WERI-Rb-1 (cell line): ENCODE results near the gene HHATL.
A peak's percentile ranks its signal among the peaks of the same experiment; 100 is the strongest.
"Not testable (repeated sequence)": the region's sequence is repeated elsewhere in the genome, so short reads cannot be mapped to it uniquely, and the experiment has no call there.

ENCODE experiments used
- DNase-seq: peaks from one replicate; pipeline ENCODE4 v3.0.0-alpha.2; 2020
- H3K27ac ChIP-seq: fragments of 250-450 bp; sonication (Bioruptor Pico); 2 replicates; pipeline ENCODE4 v1.5.1; 2020; ENCODE audit warnings: mild to moderate bottlenecking, moderate library complexity
- H3K27me3 ChIP-seq: fragments of 250-450 bp; sonication (Bioruptor Pico); 2 replicates; pipeline ENCODE4 v1.5.1; 2021; ENCODE audit warnings: mild to moderate bottlenecking, low read depth, moderate library complexity; ENCODE audit not compliant: insufficient read depth, severe bottlenecking
- H3K36me3 ChIP-seq: fragments of 250-450 bp; sonication (Bioruptor Pico); 2 replicates; pipeline ENCODE4 v1.5.1; 2020; ENCODE audit warnings: mild to moderate bottlenecking, moderate library complexity
- H3K4me3 ChIP-seq: 2 replicates; pipeline ENCODE4 v1.5.1; 2011; ENCODE audit warnings: low read depth, mild to moderate bottlenecking, control low read depth, low read length
- H3K9me3 ChIP-seq: fragments of 250-450 bp; sonication (Bioruptor Pico); 2 replicates; pipeline ENCODE4 v1.5.1; 2021; ENCODE audit warnings: mild to moderate bottlenecking, moderate library complexity; ENCODE audit not compliant: severe bottlenecking
- CTCF ChIP-seq: IDR thresholded peaks from 2 replicates; pipeline ENCODE4 v1.5.1; 2011; ENCODE audit warnings: low read depth, mild to moderate bottlenecking, control low read depth, inconsistent platforms, low read length

Gene HHATL

GRCh38 chr3:42728668-42729364, 26.2 kb upstream of the HHATL start:
- Histone ChIP-seq H3K4me3 (no peak overlapping the region), H3K9me3 (peaks cover 4% of the 10 kb centered on the region), H3K36me3 (no peaks in the 10 kb centered on the region), H3K27me3 (no peaks in the 10 kb centered on the region), H3K27ac (no peak overlapping the region)
- TF ChIP-seq CTCF = no peak
- no peak for DNase-seq

GRCh38 chr3:42728056-42728455, 25.5 kb upstream of the HHATL start:
- DNase-seq = peak; percentile 30
- TF ChIP-seq CTCF = no peak
- Histone ChIP-seq H3K36me3 (no peaks in the 10 kb centered on the region), H3K27ac (no peak overlapping the region), H3K9me3 (peaks cover 4% of the 10 kb centered on the region), H3K4me3 (no peak overlapping the region), H3K27me3 (no peaks in the 10 kb centered on the region)

GRCh38 chr3:42725454-42725853, 22.9 kb upstream of the HHATL start:
- Histone ChIP-seq H3K4me3 (no peak overlapping the region), H3K27me3 (no peaks in the 10 kb centered on the region), H3K27ac (no peak overlapping the region), H3K36me3 (no peaks in the 10 kb centered on the region), H3K9me3 (no peaks in the 10 kb centered on the region)
- TF ChIP-seq CTCF = no peak
- DNase-seq = no peak

- no peak for DNase-seq
- H3K36me3 ChIP-seq = no peaks in the 10 kb centered on the region
- no peak overlapping the region for H3K27ac ChIP-seq
- no peaks in the 10 kb centered on the region for H3K27me3 ChIP-seq
- no peak overlapping the region for H3K4me3 ChIP-seq
- TF ChIP-seq CTCF = no peak
- no peaks in the 10 kb centered on the region for H3K9me3 ChIP-seq
These were observed 20.6 kb upstream of the HHATL start for GRCh38 chr3:42723219-42723618.

GRCh38 chr3:42722442-42722841, 19.8 kb upstream of the HHATL start:
- not testable (repeated sequence) for H3K4me3 ChIP-seq, H3K9me3 ChIP-seq, H3K27me3 ChIP-seq, H3K36me3 ChIP-seq, H3K27ac ChIP-seq, DNase-seq

GRCh38 chr3:42721690-42722089, 19.1 kb upstream of the HHATL start:
- H3K9me3 ChIP-seq = no peaks in the 10 kb centered on the region
- no peaks in the 10 kb centered on the region for H3K27me3 ChIP-seq
- TF ChIP-seq CTCF = no peak
- no peak overlapping the region for H3K27ac ChIP-seq
- H3K4me3 ChIP-seq = no peak overlapping the region
- DNase-seq = no peak
- H3K36me3 ChIP-seq = no peaks in the 10 kb centered on the region
